HepG2 (cell line): ENCODE data around the gene MAN1C1. TPM values are rescaled to one million over a fixed set of nuclear protein-coding genes. Genes with fewer than 3 reads are reported as not detected.

ENCODE experiments used
- ATAC-seq: fragments of 200-7000 bp; cut with Tn5 transposase; 3 replicates; pipeline ENCODE4 v1.9.1; 2020; ENCODE audit warnings: mild to moderate bottlenecking, moderate library complexity
- BruUV-seq: library from RNA; stranded (reverse); fragments of 400-500 nt; replicated peaks from 2 replicates; lab custom pipeline; 2021; lab: Mats Ljungman, UMichigan
- CTCF ChIA-PET: fragments of 300-600 bp; formaldehyde crosslinking; extraction: SDS; loops from one replicate; lab custom pipeline; 2021; ENCODE audit warnings: low total read pairs, inconsistent platforms, low intra/inter-chr PET ratio; lab: Yijun Ruan, JAX
- POLR2A ChIA-PET: fragments of 350-600 bp; sonication (Branson Sonifier 250); formaldehyde crosslinking; loops from one replicate; lab custom pipeline; 2020; ENCODE audit warnings: antibody characterized with exemption, inconsistent platforms; lab: Yijun Ruan, JAX
- DNase-seq: peaks from one replicate; pipeline ENCODE4 v3.0.0-alpha.2; 2015; ENCODE audit warnings: low spot score
- FAIRE-seq: peaks from 3 replicates; lab custom pipeline; 2011; peaks lifted over from hg19 to GRCh38; lab: Jason Lieb, UNC
- H2AFZ ChIP-seq: one replicate; pipeline ENCODE4 v1.6.1; 2011; ENCODE audit warnings: low read length, inconsistent platforms
- H3K27ac ChIP-seq: fragments of 300-600 bp; 3 replicates; pipeline ENCODE4 v1.8.0; 2011; ENCODE audit warnings: mixed run types, mild to moderate bottlenecking, mixed read lengths, low read length, inconsistent platforms; ENCODE audit not compliant: insufficient read depth; ENCODE audit errors: extremely low read length
- H3K27me3 ChIP-seq, 2 experiments: fragments of 200-600 bp in 1 of 2; 2 replicates in 1 of 2; 3 replicates in 1 of 2; pipeline versions ENCODE4 v1.6.0 to v1.8.0; 2011; ENCODE audit warnings: low read length in 2 of 2, mild to moderate bottlenecking in 2 of 2, moderate library complexity in 2 of 2, inconsistent platforms in 1 of 2; ENCODE audit not compliant: insufficient read depth in 2 of 2, control insufficient read depth in 1 of 2
- H3K36me3 ChIP-seq, 2 experiments: fragments of 200-600 bp in 1 of 2; replicated peaks in 1 of 2; 2 replicates in 1 of 2; 3 replicates in 1 of 2; pipeline versions ENCODE4 v1.5.1 to v1.8.0; 2011; ENCODE audit warnings: low read length in 2 of 2, inconsistent platforms in 1 of 2; ENCODE audit not compliant: insufficient read depth in 2 of 2, control insufficient read depth in 1 of 2
- H3K4me1 ChIP-seq: 2 replicates; pipeline ENCODE4 v1.5.1; 2012; ENCODE audit warnings: low read length, inconsistent platforms; ENCODE audit not compliant: insufficient read depth
- H3K4me2 ChIP-seq: 2 replicates; pipeline ENCODE4 v1.6.0; 2011; ENCODE audit warnings: low read depth, low read length, inconsistent platforms
- H3K4me3 ChIP-seq, 3 experiments: fragments of 200-600 bp in 1 of 3; sonication (generic), shearing (Covaris generic) in 1 of 3; replicated peaks in 1 of 3; 2 replicates each; pipeline ENCODE4 v1.5.1; 2011 to 2016; ENCODE audit warnings: low read length in 3 of 3, inconsistent platforms in 2 of 3, low read depth in 2 of 3, mild to moderate bottlenecking in 2 of 3, control low read depth in 1 of 3, mixed read lengths in 1 of 3; ENCODE audit not compliant: insufficient read depth in 1 of 3
- H3K79me2 ChIP-seq: one replicate; pipeline ENCODE4 v1.6.1; 2011; ENCODE audit warnings: low read length, inconsistent platforms; ENCODE audit not compliant: insufficient read depth
- H3K9ac ChIP-seq: 2 replicates; pipeline ENCODE4 v1.6.0; 2011; ENCODE audit warnings: mild to moderate bottlenecking, low read depth, low read length, inconsistent platforms; ENCODE audit not compliant: insufficient read depth
- H3K9me3 ChIP-seq: 2 replicates; pipeline ENCODE4 v1.5.1; 2012; ENCODE audit warnings: mild to moderate bottlenecking, low read length
- H4K20me1 ChIP-seq: 2 replicates; pipeline ENCODE4 v1.6.0; 2011; ENCODE audit warnings: inconsistent platforms, mild to moderate bottlenecking, low read length, moderate library complexity; ENCODE audit not compliant: insufficient read depth
- ELF1 ChIP-seq: sonication (generic); formaldehyde crosslinking; IDR thresholded peaks from 2 replicates; pipeline ENCODE4 v1.4.0; 2020; ENCODE audit warnings: missing genetic modification reagents
- HNRNPLL ChIP-seq: fragments of 200-400 bp; formaldehyde crosslinking; IDR thresholded peaks from 2 replicates; pipeline ENCODE4 v1.6.1; 2017; ENCODE audit warnings: mild to moderate bottlenecking, low read depth, low read length; ENCODE audit not compliant: poor library complexity, severe bottlenecking
- JARID2 ChIP-seq: sonication (generic); formaldehyde crosslinking; IDR thresholded peaks from 2 replicates; pipeline ENCODE4 v1.8.1; 2023; ENCODE audit warnings: missing genetic modification reagents, inconsistent platforms; ENCODE audit not compliant: insufficient replicate concordance
- MAFF ChIP-seq: IDR thresholded peaks from 2 replicates; pipeline ENCODE4 v1.6.1; 2011; ENCODE audit warnings: low read depth, low read length, improper control_type of control experiment
- MAFK ChIP-seq, 2 experiments: IDR thresholded peaks in 1 of 2; conservative IDR thresholded peaks in 1 of 2; 2 replicates each; pipeline ENCODE4 v1.6.1; 2011; ENCODE audit warnings: improper control_type of control experiment in 2 of 2, low read length in 2 of 2
- PLRG1 ChIP-seq: fragments of 450-650 bp; conservative IDR thresholded peaks from 2 replicates; pipeline ENCODE4 v1.6.1; 2016
- ZNF552 ChIP-seq: sonication (generic); formaldehyde crosslinking; IDR thresholded peaks from 2 replicates; pipeline ENCODE4 v1.9.0; 2022; ENCODE audit warnings: missing genetic modification reagents, mild to moderate bottlenecking, borderline replicate concordance
- ZNF615 ChIP-seq: sonication (generic); formaldehyde crosslinking; IDR thresholded peaks from 2 replicates; pipeline ENCODE4 v1.5.0; 2020; ENCODE audit warnings: mild to moderate bottlenecking, missing genetic modification reagents, borderline replicate concordance
- ZNF713 ChIP-seq: sonication (generic); formaldehyde crosslinking; IDR thresholded peaks from 2 replicates; pipeline ENCODE4 v1.4.0; 2020; ENCODE audit warnings: mild to moderate bottlenecking, missing genetic modification reagents
- WGBS: methylation state at CpG from one replicate; pipeline ENCODE4 v1.1.6; 2017; ENCODE audit warnings: low lambda C conversion rate; 5-methylcytosine and 5-hydroxymethylcytosine counted together
- in situ Hi-C: cut with HindIII; loops from 2 replicates; pipeline ENCODE4 v1.10.0; 2017; ENCODE audit warnings: low pct_unique_long_range_greater_than_20kb; ENCODE audit not compliant: extremely low pct_ligation_motif_present
- intact Hi-C: fragments of 100-400 bp; cut with micrococcal nuclease; formaldehyde crosslinking; loops from one replicate; pipeline ENCODE4 v1.10.0; 2022; ENCODE audit not compliant: unreplicated experiment
- polyA plus RNA-seq, 8 experiments: library from polyadenylated mRNA; depleted of rRNA in 3 of 8; stranded (reverse) in 7 of 8; unstranded in 1 of 8; fragments of >200 nt; fragmentation: Illumina TruSeq in 4 of 8; extraction: Trizol in 4 of 8; gene quantifications; 2 replicates each; pipeline versions ENCODE4 v1.2.1 to v1.2.3, GENCODE V29; 2011 to 2016; ENCODE audit warnings: low read depth in 4 of 8, missing spikeins in 1 of 8, mixed read lengths in 1 of 8; ENCODE audit not compliant: insufficient read depth in 1 of 8
- total RNA-seq, 5 experiments: library from RNA; depleted of rRNA; stranded (reverse); fragments of >200 nt; fragmentation: Illumina TruSeq; extraction: Trizol; gene quantifications; 2 replicates each; pipeline ENCODE4 v1.2.3, GENCODE V29; 2016; ENCODE audit warnings: low read depth in 1 of 5

The MAN1C1 gene
- total and polyA plus RNA-seq, 2 of the 13 experiments (the other 11 are each of a cell fraction or from before 2014, with no cell fraction given): 0.18 to 0.49 TPM

GRCh38 chr1:25720624-25721023 is 104.0 kb downstream of the MAN1C1 start (continued):
- no peak for TF ChIP-seq ZNF615
- no peak for TF ChIP-seq ZNF552 (CRISPR knock-in tag)
- TF ChIP-seq JARID2: no peak
- TF ChIP-seq ELF1 (CRISPR knock-in tag): no peak

GRCh38 chr1:25723250-25723880 is 106.8 kb downstream of the MAN1C1 start:
- H3K27ac ChIP-seq: no peak overlapping the region
- peaks cover 14% of the 10 kb centered on the region for H3K4me1 ChIP-seq
- CTCF ChIA-PET: no interaction called here
- no peak overlapping the region for H2AFZ ChIP-seq
- no peaks in the 10 kb centered on the region for H3K9me3 ChIP-seq
- H3K79me2 ChIP-seq: no peaks in the 10 kb centered on the region
- POLR2A ChIA-PET: no interaction called here
- ATAC-seq (no peak), DNase-seq (no peak), FAIRE-seq (no peak)
- H3K4me3 ChIP-seq: no peak overlapping the region
- peaks cover 0 to 26% of the 10 kb centered on the region in 2 experiments; a peak in 3 of 5 replicates for H3K27me3 ChIP-seq
- intact Hi-C loops: no loop called here
- no peaks in the 10 kb centered on the region for H4K20me1 ChIP-seq
- H3K36me3 ChIP-seq: no peaks in the 10 kb centered on the region
- in situ Hi-C loops: no loop called here
- no peak overlapping the region for H3K4me2 ChIP-seq
- H3K9ac ChIP-seq: no peak overlapping the region
- TF ChIP-seq PLRG1: no peak
- peak; percentile 96 to 99 for TF ChIP-seq MAFK (conservative IDR thresholded peaks at IDR 0.05 in 1 of 2, IDR thresholded peaks at IDR 0.05 in 1 of 2; ENCODE audit: low read length in 2 of 2)
- TF ChIP-seq ZNF713: no peak
- peak; percentile 98 for TF ChIP-seq MAFF
- no peak for TF ChIP-seq HNRNPLL
- no TSS peak for BruUV-seq
- WGBS: 30% methylated on average over 4 of the region's 4 CpGs
